H1 (cell line): Measurements from ENCODE around the gene CLP1. TPM values are rescaled to one million over a fixed set of nuclear protein-coding genes. Genes with fewer than 3 reads are reported as not detected.

Source experiments
- ASH2L ChIP-seq: fragments of 200-600, 300-600 bp; sonication (generic); IDR thresholded peaks from one replicate; pipeline ENCODE4 v1.7.1; 2017; ENCODE audit warnings: low read length
- BRCA1 ChIP-seq: IDR thresholded peaks from 2 replicates; pipeline ENCODE4 v1.6.1; 2012; ENCODE audit warnings: low read depth, low read length, improper control_type of control experiment
- CBX8 ChIP-seq: fragments of 300-800, 300-1000 bp; sonication (generic); IDR thresholded peaks from 2 replicates; pipeline ENCODE4 v1.7.1; 2016; ENCODE audit warnings: low read depth, low read length, borderline replicate concordance
- CEBPB ChIP-seq: IDR thresholded peaks from 2 replicates; pipeline ENCODE4 v1.6.1; 2012; ENCODE audit warnings: low read depth, low read length
- CREB1 ChIP-seq: IDR thresholded peaks from 2 replicates; pipeline ENCODE4 v1.6.1; 2012; ENCODE audit warnings: inconsistent platforms
- EZH2 ChIP-seq: fragments of 200-600 bp; sonication (generic); IDR thresholded peaks from 2 replicates; pipeline ENCODE4 v1.7.1; 2012; ENCODE audit warnings: low read depth, mild to moderate bottlenecking, moderate library complexity, low read length, inconsistent platforms; ENCODE audit not compliant: severe bottlenecking
- RAD21 ChIP-seq, 2 experiments: IDR thresholded peaks in 1 of 2; conservative IDR thresholded peaks in 1 of 2; 2 replicates each; pipeline ENCODE4 v1.6.1; 2011; ENCODE audit warnings: low read depth in 2 of 2, low read length in 2 of 2, improper control_type of control experiment in 1 of 2, inconsistent platforms in 1 of 2, mild to moderate bottlenecking in 1 of 2, moderate library complexity in 1 of 2
- SIX5 ChIP-seq: IDR thresholded peaks from 2 replicates; pipeline ENCODE4 v1.6.1; 2011; ENCODE audit warnings: mild to moderate bottlenecking, low read depth, low read length
- TAF7 ChIP-seq: optimal IDR thresholded peaks from 2 replicates; pipeline ENCODE3; 2011; ENCODE audit warnings: low read depth, mild to moderate bottlenecking, inconsistent platforms, low read length, moderate library complexity, borderline replicate concordance
- TEAD4 ChIP-seq: IDR thresholded peaks from 2 replicates; pipeline ENCODE4 v1.6.1; 2012; ENCODE audit warnings: low read depth, low read length, inconsistent platforms, mixed read lengths
- ZNF274 ChIP-seq: IDR thresholded peaks from 2 replicates; pipeline ENCODE4 v1.7.0; 2012; ENCODE audit warnings: low read length, borderline replicate concordance; ENCODE audit errors: extremely low read depth
- polyA plus RNA-seq, 7 experiments: library from polyadenylated mRNA; depleted of rRNA in 3 of 7; stranded (reverse) in 5 of 7; unstranded in 2 of 7; fragments of >200 nt in 5 of 7; fragments of 200-250 nt in 2 of 7; gene quantifications; 1 replicate in 5 of 7; 2 replicates in 1 of 7; 4 replicates in 1 of 7; pipeline versions ENCODE4 v1.2.1 to v1.2.3, GENCODE V29; 2011 to 2013; ENCODE audit warnings: missing spikeins in 2 of 7, mixed read lengths in 2 of 7
- total RNA-seq: library from RNA; stranded (reverse); fragmentation: NEBNext Ultra II Directional; extraction: Animal tissue kit (Norgen Biotek cat#: 25700); gene quantifications from 2 replicates; pipeline ENCODE4 v1.2.1, GENCODE V29; 2021

CLP1 gene
- total and polyA plus RNA-seq, 2 of the 8 experiments (the other 6 are each of a cell fraction or from before 2014, with no cell fraction given): 29.4 to 29.9 TPM

DNA sequence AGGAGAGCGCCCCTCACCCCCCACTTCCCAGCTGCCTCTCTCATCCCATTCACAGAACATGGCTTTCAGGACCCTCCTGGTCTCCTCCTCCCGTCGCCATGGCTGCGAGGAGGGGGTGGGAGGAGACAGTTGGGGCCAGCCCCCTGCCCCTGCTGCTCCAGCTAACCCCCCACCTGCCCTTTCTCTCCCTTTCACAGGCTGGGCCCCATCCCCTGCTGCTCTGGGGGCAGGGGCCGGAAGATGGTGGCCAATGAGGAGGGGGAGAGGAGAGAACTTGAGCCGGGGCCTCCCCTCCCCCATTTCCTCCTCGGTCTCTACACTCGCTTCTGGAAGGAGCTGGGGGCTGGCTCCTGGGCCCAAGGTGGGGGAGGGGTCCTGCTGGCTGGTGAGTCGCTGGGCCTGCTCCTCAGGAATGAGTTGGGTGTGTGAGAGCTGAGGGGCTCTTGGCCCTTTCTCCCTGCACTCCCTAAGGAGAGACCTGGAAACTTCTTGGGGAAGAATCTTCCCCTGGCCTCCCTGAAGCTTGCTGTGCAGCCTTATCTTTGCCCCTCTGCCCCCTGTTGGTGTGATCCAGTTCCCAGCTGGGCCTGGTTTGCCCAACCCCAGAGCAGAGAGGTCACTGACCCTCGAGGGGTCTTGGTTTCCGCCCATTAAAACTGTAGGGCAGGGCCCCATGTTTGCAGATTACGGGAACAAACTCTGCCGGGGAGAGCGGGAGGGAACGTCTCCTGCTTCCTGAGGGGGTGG lies 18.1 kb upstream of the CLP1 start (continued):
- TF ChIP-seq SIX5 (peak; percentile 22; the same call in 1 of the 2 replicates), CEBPB (no peak), ZNF274 (no peak), RAD21 (IDR thresholded peaks at IDR 0.05 in 1 of 2, conservative IDR thresholded peaks at IDR 0.05 in 1 of 2; ENCODE audit: low read depth in 2 of 2, low read length in 2 of 2) (peak in 1 of 2 experiments; percentile 30; a peak in 2 of 4 replicates), TEAD4 (0 out of 2 replicates have a peak, but pooled peaks have one; percentile 34), TAF7 (peak; percentile 86), EZH2 (no peak), CBX8 (no peak), BRCA1 (no peak), CREB1 (no peak; the same call in none of the 2 replicates), ASH2L (peak; percentile 97)
